HG03469 (cell line): ENCODE measurements around the gene MEMO1.
"Not testable (repeated sequence)": the region's sequence is repeated elsewhere in the genome, so short reads cannot be mapped to it uniquely, and the experiment has no call there.

ENCODE experiments used
- ATAC-seq: cut with Tn5 transposase; IDR thresholded peaks from one replicate; pipeline ENCODE4 v1.9.1; 2021; ENCODE audit warnings: mild to moderate bottlenecking, moderate library complexity, moderate number of reproducible peaks; ENCODE audit not compliant: unreplicated experiment

The MEMO1 gene

DNA sequence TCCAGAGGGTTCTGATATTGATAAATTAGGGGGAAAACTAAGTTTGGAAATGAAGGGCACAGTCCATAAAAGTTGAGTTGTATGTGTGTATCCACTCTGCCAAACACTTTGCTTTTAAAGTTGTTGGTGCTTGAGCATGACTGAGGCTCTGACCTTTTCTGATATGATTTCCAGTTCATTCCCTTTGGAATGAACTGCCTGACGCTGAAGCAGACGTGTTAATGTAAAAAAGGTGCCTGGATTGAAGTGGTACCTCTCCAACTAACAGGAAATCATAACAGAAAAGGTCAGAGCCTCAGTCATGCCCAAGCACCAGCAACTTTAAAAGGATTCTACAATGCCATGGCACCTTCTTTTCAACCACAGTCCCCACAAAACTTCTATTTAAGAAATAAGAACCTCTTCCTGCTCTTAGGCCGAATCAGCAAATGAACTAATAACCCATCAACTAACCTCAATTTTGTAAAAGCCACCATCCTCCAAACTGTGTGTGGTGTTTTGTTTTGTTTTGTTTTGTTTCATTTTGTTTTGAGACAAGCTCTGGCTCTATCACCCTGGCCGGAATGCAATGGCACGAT, 52.6 kb downstream of the MEMO1 start:
- no peak for ATAC-seq

DNA sequence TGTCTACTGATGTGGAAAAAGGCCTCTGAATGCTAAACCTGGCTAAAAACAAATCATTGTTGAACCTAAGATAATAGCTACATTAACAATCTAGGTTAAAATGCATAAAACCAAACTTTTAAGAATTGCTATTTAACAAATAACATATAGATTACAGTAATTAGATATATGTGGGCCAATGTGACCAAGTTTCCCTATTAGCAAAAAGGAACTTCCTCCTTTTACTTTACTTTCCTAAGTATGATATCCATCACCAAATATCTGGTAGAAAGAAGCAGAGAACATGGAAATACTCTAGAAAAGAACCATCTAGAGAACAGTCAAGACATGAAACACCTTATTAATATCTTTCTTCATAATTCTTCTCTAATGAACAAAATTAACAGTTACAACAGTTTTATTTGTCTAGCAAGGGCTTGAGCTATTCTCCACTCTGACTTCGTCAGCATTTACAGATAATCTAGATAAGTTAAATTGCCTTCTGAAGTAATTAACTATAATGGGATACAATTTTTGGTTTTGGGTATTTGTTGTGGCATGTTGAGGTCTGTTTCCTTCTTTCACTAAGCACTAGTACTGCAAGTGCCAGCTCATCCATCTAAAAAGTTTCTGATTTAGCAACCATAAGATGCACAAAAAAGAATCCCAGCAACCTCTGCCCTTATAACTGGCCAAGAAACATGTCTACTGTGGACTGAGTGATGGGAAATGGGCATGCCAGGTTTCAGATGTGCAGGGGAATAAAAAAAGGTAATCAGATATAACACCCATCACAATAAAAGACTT, 53.3 kb downstream of the MEMO1 start:
- no peak for ATAC-seq

- peak; percentile 39 for ATAC-seq
These were observed 53.9 kb downstream of the MEMO1 start for GRCh38 chr2:31956934-31957333.

- no peak for ATAC-seq
These were observed 54.5 kb downstream of the MEMO1 start for GRCh38 chr2:31956312-31956711.

DNA sequence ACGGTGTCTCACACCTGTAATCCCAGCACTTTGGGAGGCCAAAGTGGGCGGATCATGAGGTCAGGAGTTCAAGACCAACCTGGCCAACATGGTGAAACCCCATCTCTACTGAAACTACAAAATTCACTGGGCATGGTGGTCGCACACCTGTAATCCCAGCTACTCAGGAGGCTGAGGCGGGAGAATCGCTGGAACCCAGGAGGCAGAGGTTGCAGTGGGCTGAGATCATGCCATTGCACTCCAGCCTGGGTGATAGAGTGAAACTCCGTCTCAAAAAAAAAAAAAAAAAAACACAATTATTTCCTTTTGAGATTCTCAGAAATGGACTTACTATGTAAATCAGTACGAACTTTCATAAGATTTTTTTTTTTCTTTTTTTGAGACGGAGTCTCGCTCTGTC, 57.7 kb downstream of the MEMO1 start:
- not testable (repeated sequence) for ATAC-seq

DNA sequence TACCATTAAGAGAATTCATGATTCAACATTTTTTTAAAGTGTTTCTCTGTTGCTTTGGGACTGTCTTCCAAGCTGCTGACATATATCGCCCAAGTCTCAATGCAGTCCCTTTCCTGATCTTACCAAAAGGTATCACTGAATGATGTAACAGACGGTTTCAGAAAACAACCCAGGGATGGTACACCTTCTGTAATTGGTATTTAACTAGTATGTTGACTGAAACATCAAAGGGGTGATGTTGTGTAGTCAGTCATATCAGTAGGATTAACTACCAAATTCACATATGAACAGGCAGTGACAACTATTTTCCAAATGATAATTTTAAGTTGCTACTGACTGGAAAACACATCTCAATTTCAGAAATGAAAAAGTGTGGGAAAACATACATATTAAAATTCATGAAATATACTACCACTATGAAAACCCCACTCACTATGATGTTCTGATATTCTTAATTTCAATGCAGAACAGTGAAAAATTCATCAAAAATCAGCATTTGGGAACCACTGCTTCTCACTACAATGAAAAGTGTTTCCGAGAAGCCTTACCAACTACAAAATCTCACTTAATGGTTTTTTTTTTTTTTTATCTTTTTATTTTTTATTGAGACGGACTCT, 59.8 kb downstream of the MEMO1 start:
- no peak for ATAC-seq

GRCh38 chr2:31947871-31948270, 62.9 kb downstream of the MEMO1 start:
- ATAC-seq: no peak

DNA sequence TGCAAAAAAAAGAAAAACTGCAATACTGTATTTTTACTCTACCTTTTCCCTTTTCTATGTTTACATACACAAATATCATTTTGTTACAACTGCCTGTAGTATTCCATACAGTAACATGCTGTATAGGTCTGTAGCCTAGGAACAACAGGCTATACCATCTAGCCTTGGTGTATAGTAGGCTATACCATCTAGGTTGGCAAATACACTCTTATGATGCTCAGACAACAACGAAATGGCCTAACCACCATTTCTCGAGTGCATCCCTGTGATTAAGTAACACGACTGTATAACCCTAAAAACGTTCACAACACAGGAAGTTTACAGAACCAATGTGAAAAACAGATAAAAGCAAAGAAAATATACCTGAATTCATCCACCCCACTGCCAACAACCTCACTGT, 64.0 kb downstream of the MEMO1 start:
- no peak for ATAC-seq

DNA sequence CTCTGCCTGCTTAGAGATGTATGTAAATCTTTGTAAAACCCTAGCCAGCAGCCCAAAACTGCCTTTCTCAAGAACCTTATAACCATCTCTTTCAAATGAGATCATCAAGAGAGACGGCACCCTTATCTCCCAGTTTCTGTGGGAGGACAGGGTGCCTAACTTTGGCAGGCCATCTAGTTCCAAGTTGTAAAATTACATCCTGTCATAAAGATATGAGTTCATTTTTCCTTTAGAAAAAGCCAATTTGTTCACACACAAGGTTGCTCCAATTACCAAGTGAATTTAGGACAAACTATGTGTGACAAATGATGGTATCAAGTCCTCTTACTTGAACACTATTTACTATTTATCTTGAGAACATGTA, 65.3 kb downstream of the MEMO1 start:
- ATAC-seq: no peak

DNA sequence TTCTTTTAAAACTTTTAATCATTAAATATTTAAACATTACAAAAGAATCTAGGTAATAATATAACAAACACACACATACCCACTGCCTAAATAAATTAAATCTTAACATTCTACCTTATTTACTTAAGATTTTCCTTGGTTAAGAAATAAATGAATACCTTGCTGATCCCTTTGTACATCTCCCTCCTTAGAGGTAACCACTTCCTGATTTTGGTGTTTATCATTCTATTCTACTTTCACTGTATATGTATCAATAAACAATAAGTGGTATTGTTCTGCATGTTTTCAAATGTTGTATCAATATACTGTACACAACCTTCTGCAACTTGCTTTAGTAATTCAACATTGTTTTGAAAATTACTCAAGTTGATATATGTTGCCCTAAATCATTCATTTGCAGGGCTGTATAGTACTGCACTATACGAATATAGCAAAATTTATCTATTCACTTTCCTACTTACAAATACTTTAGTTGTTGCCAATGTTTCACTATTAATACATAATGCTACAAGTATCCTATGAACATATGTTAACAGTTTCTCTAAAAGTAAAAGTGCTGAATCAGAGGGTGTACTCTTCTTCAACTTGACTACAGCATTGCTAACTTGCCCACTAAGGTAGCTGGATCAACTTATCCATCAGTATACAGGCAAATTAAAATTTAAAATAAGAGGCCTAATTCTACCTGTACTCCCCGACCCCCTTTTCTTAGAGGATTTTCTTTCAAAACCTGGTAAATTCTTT, 65.8 kb downstream of the MEMO1 start:
- ATAC-seq: no peak

GRCh38 chr2:31943636-31944225, 67.1 kb downstream of the MEMO1 start:
- ATAC-seq: no peak

DNA sequence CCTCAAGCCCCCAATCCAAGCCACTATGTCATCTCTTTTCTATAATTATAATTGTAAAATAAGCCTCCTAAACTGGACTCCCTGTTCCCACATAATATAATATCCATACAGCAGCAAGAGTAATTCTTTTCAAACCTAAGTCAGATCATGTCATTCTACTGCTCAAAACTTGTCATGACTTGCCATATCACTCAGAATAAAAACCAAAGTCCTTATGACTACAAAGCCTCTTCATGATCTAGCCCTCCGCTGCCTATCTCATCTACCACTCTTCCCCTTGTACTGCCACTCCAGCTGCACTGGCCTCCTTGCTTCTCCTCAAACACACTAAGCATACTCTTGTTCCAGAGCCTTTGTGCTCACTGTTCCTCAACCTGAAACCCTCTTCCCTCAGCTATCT, 69.9 kb downstream of the MEMO1 start:
- no peak for ATAC-seq

GRCh38 chr2:31937741-31938140, 73.1 kb downstream of the MEMO1 start:
- no peak for ATAC-seq

DNA sequence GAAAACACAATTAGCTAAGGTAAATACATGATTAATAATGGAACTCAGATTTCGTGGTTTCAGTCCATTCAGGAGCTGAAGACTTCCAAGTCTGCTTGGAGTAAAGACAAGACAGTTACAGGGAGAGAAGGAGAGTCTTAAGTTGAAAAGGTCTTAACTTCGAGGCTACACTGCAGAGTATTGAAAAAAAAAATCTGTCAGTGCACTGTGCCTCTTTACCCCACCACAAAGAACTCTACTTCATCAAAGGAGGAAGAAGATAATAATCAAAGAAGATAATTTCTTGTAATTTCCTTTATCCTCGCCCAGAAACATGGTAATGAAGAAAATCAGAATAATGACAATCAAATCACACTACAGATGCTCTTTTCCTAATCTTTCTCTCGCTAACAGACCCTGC, 75.4 kb downstream of the MEMO1 start:
- no peak for ATAC-seq

- ATAC-seq: no peak
These were observed 77.7 kb downstream of the MEMO1 start for GRCh38 chr2:31933066-31933465.

DNA sequence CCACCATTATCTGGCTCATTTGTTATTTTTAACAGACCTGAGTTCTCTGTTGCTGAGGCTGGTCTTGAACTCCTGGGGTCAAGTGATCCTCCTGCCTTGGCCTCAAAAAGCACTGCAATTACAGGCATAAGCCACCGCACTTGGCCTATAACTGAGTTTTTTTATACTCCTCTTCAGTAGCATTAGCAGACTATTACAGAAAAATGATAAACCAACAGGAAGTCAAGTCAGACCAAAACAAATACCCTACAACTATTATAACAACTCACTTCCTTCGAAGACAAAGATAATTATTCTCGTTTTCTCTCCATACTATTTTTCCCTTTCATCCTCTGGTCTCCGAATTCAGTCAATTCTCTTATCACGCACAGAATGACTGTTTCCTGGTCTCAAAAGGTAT, 78.2 kb downstream of the MEMO1 start:
- ATAC-seq: no peak

- ATAC-seq: no peak
These were observed 78.9 kb downstream of the MEMO1 start for GRCh38 chr2:31931916-31932315.

- ATAC-seq: no peak
These were observed 85.3 kb downstream of the MEMO1 start for GRCh38 chr2:31925517-31925916.

DNA sequence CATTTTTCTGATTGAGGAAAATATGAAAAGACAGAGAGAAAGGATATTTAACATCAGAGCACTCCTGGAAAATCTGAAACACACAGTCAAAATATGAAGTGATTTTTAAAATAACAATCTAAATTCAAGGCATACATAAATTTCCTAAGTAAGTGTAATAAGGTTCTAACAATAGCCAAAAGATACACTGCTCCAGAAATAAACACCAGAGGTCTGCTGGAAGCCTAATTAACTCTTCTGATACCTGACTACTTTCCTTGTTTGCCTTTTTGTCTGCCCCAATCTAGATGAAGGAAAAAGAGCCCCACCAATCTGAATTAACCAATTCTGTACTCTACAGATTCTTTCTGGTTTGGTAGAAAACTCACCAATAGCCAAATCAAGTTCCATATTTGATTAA, 87.1 kb downstream of the MEMO1 start:
- no peak for ATAC-seq

DNA sequence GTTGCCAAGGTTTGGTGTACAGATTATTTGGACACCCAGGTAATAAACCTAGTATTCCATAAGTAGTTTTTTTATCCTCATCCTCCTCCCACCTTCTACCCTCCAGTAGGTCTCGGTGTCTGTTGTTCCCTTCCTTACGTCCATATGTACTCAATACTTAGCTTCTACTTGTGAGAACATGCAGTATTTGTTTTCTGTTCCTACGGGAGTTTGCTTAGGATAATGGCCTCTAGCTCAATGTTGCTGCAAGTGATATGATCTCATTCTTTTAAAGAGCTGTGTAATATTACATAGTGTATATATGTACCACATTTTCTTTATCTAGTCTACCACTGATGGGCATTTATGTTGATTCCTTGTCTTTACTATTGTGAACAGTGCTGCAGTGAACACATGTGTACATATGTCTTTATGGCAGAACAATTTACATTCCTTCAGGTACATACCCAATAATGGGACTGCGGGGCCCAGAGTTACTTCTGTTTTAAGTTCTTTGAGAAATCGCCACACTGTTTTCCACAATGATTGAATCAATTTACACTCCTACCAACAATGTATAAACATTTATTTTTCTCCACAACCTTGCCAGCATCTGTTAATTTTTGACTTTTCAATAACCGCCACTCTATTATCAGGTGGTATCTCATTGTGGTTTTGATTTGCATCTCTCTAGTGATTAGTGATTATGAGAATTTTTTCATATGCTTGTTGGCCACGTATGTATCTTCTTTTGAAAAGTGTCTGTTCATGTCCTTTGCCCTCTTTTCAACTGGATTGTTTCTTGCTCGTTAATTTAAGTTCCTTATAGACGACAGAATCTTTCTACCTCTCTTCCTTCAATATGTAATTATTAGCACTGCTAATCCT, 88.0 kb downstream of the MEMO1 start:
- ATAC-seq: no peak
